ENCODE results near the gene DNAJC2.
A peak's percentile ranks its signal among the peaks of the same experiment; 100 is the strongest.

DNAJC2 gene

GRCh38 chr7:103349805-103350204 is 5.2 kb upstream of the DNAJC2 start:
- H3K4me2 ChIP-seq (ENCODE audit: low read length), result peak overlapping the region; percentile 77
- peaks cover 52% of the 10 kb centered on the region for H3K4me1 ChIP-seq (ENCODE audit: insufficient read depth, low read length, severe bottlenecking)
- no peaks in the 10 kb centered on the region for H3F3A ChIP-seq (ENCODE audit: insufficient read depth, low read length)
- peaks cover 47% of the 10 kb centered on the region for H3K36me3 ChIP-seq (ENCODE audit: insufficient read depth, low read length)
- TF ChIP-seq CTCF (IDR thresholded peaks at IDR 0.05; ENCODE audit: low read length) (no peak), EZH2 (IDR thresholded peaks at IDR 0.05; ENCODE audit: borderline replicate concordance, low read length) (no peak)
- no peaks in the 10 kb centered on the region for H3K9me2 ChIP-seq (ENCODE audit: low read depth, low read length)
- no peaks in the 10 kb centered on the region for H3K27me3 ChIP-seq (ENCODE audit: insufficient read depth, low read length)
- H3K27ac ChIP-seq (ENCODE audit: low read depth, low read length, poor library complexity, severe bottlenecking), result no peak overlapping the region
- peaks cover 83% of the 10 kb centered on the region for H3K79me2 ChIP-seq (ENCODE audit: insufficient read depth, low read length)
- no peak overlapping the region for H2AFZ ChIP-seq (ENCODE audit: low read length)
- no peaks in the 10 kb centered on the region for H3K9me3 ChIP-seq (ENCODE audit: low read length)
- peak overlapping the region; percentile 83 for H3K9ac ChIP-seq (ENCODE audit: low read length)
- peak overlapping the region; percentile 76 for H3K4me3 ChIP-seq (ENCODE audit: low read depth, low read length, poor library complexity, severe bottlenecking)
- peaks cover 4% of the 10 kb centered on the region; the same call in 1 of the 2 replicates for H4K20me1 ChIP-seq (ENCODE audit: insufficient read depth, low read length)

DNA sequence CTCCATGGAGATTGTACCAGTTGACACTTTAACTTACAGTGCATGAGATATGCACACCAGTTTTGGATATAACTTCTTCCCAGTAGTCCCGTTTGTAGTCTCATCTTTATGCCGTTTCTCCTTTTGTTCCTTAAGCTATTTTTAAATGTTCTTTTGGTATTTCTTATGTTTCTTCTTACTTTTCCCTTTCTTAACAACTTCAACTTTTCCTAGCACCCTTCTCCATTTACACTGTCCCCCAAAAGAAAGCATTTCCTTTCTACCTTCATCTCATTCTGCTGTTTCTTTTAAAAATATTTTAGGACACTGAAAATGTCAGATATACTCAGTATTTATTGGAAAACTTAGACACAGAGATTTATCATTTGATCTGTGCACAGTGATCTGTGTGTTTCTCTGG is 4.4 kb upstream of the DNAJC2 start:
- no peak for TF ChIP-seq EZH2 (IDR thresholded peaks at IDR 0.05; ENCODE audit: borderline replicate concordance, low read length)
- TF ChIP-seq CTCF (IDR thresholded peaks at IDR 0.05; ENCODE audit: low read length), result no peak
- no peaks in the 10 kb centered on the region for H3F3A ChIP-seq (ENCODE audit: insufficient read depth, low read length)
- peaks cover 38% of the 10 kb centered on the region for H3K36me3 ChIP-seq (ENCODE audit: insufficient read depth, low read length)
- peaks cover 52% of the 10 kb centered on the region for H3K4me1 ChIP-seq (ENCODE audit: insufficient read depth, low read length, severe bottlenecking)
- H3K27me3 ChIP-seq (ENCODE audit: insufficient read depth, low read length), result no peaks in the 10 kb centered on the region
- H3K4me3 ChIP-seq (ENCODE audit: low read depth, low read length, poor library complexity, severe bottlenecking), result peak overlapping the region; percentile 76
- H3K9me2 ChIP-seq (ENCODE audit: low read depth, low read length), result no peaks in the 10 kb centered on the region
- H3K79me2 ChIP-seq (ENCODE audit: insufficient read depth, low read length), result peaks cover 82% of the 10 kb centered on the region
- peak overlapping the region; percentile 77 for H3K4me2 ChIP-seq (ENCODE audit: low read length)
- H4K20me1 ChIP-seq (ENCODE audit: insufficient read depth, low read length), result peaks cover 4% of the 10 kb centered on the region; the same call in 1 of the 2 replicates
- no peaks in the 10 kb centered on the region for H3K9me3 ChIP-seq (ENCODE audit: low read length)
- H2AFZ ChIP-seq (ENCODE audit: low read length), result no peak overlapping the region
- peak overlapping the region; percentile 1 for H3K27ac ChIP-seq (ENCODE audit: low read depth, low read length, poor library complexity, severe bottlenecking)
- peak overlapping the region; percentile 83 for H3K9ac ChIP-seq (ENCODE audit: low read length)

GRCh38 chr7:103348452-103348851 is 3.9 kb upstream of the DNAJC2 start:
- Histone ChIP-seq H4K20me1 (ENCODE audit: insufficient read depth, low read length) (peaks cover 4% of the 10 kb centered on the region; the same call in 1 of the 2 replicates), H3K27ac (ENCODE audit: low read depth, low read length, poor library complexity, severe bottlenecking) (peak overlapping the region; percentile 85)

More at GRCh38 chr7:103348452-103348851, 3.9 kb upstream of the DNAJC2 start:
- Histone ChIP-seq H3K4me2 (ENCODE audit: low read length) (peak overlapping the region; percentile 77), H3K4me1 (ENCODE audit: insufficient read depth, low read length, severe bottlenecking) (peaks cover 55% of the 10 kb centered on the region), H3K36me3 (ENCODE audit: insufficient read depth, low read length) (peaks cover 33% of the 10 kb centered on the region), H3K27me3 (ENCODE audit: insufficient read depth, low read length) (no peaks in the 10 kb centered on the region), H3K9me3 (ENCODE audit: low read length) (no peaks in the 10 kb centered on the region), H3K9ac (ENCODE audit: low read length) (peak overlapping the region; percentile 83), H3K4me3 (ENCODE audit: low read depth, low read length, poor library complexity, severe bottlenecking) (peak overlapping the region; percentile 76), H3K9me2 (ENCODE audit: low read depth, low read length) (no peaks in the 10 kb centered on the region), H2AFZ (ENCODE audit: low read length) (no peak overlapping the region), H3K79me2 (ENCODE audit: insufficient read depth, low read length) (peaks cover 82% of the 10 kb centered on the region), H3F3A (ENCODE audit: insufficient read depth, low read length) (no peaks in the 10 kb centered on the region)
- no peak for TF ChIP-seq CTCF (IDR thresholded peaks at IDR 0.05; ENCODE audit: low read length)
- TF ChIP-seq EZH2 (IDR thresholded peaks at IDR 0.05; ENCODE audit: borderline replicate concordance, low read length), result no peak
